Ovary (tissue), 3 donors: ENCODE measurements around the gene SOX5.

Experiments used
- EP300 ChIP-seq: sonication (generic); formaldehyde crosslinking; IDR thresholded peaks from one replicate; pipeline ENCODE4 v1.6.1; 2017; ENCODE audit warnings: antibody characterized with exemption
- POLR2A ChIP-seq: fragments of 450-650 bp; IDR thresholded peaks from one replicate; pipeline ENCODE4 v1.6.1; 2017; ENCODE audit warnings: antibody characterized with exemption, mild to moderate bottlenecking, moderate library complexity
- TF ChIP-seq, protein P1 (sequence below), 3 donors: fragments of 450-650 bp in 2 of 3; fragments of 200-600 bp in 1 of 3; IDR thresholded peaks; one replicate each; pipeline versions ENCODE4 v1.5.1 to v1.8.0; 2016 to 2022; ENCODE audit warnings: antibody characterized with exemption in 3 of 3, mild to moderate bottlenecking in 1 of 3
- donor health status: DM: no; HTN: no; CAD: no.

DNA sequence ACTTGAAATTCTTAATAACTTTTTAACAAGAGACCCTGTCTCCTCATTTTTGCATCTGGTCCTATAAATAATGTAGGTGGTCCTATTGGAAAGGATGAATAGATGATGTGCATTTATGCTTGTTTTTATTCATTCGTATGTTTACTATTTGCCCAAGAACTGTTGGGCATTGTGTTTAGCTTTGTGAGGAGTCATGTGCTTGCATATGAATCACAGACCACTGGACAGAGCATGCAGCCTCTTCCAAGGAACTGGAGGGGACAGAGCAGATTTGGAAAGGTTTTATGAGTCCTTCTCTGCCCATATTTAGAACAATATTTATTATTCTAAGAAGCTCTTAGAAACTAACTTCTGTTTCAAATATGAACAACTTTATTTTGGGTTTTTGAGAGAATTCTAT is 414.0 kb downstream of the SOX5 start:
- TF ChIP-seq, protein P1, sequence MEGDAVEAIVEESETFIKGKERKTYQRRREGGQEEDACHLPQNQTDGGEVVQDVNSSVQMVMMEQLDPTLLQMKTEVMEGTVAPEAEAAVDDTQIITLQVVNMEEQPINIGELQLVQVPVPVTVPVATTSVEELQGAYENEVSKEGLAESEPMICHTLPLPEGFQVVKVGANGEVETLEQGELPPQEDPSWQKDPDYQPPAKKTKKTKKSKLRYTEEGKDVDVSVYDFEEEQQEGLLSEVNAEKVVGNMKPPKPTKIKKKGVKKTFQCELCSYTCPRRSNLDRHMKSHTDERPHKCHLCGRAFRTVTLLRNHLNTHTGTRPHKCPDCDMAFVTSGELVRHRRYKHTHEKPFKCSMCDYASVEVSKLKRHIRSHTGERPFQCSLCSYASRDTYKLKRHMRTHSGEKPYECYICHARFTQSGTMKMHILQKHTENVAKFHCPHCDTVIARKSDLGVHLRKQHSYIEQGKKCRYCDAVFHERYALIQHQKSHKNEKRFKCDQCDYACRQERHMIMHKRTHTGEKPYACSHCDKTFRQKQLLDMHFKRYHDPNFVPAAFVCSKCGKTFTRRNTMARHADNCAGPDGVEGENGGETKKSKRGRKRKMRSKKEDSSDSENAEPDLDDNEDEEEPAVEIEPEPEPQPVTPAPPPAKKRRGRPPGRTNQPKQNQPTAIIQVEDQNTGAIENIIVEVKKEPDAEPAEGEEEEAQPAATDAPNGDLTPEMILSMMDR (IDR thresholded peaks at IDR 0.05): no peak
- TF ChIP-seq POLR2A: no peak
- TF ChIP-seq EP300: no peak
